GM18505 (cell line): ENCODE results near the gene IRF6.

ENCODE experiments used
- ATAC-seq: cut with Tn5 transposase; IDR thresholded peaks from one replicate; pipeline ENCODE4 v1.9.1; 2021; ENCODE audit not compliant: unreplicated experiment
- POLR2A ChIP-seq: IDR thresholded peaks from 4 replicates; pipeline ENCODE4 v1.6.1; 2011; ENCODE audit warnings: borderline replicate concordance; ENCODE audit not compliant: insufficient read depth, insufficient read length; ENCODE audit errors: extremely low read depth

Gene IRF6

GRCh38 chr1:209790286-209791193 is 15.4 kb downstream of the IRF6 start:
- ATAC-seq: no peak
- no peak for TF ChIP-seq POLR2A

GRCh38 chr1:209789245-209789644 is 16.7 kb downstream of the IRF6 start:
- ATAC-seq: no peak
- TF ChIP-seq POLR2A: no peak

- TF ChIP-seq POLR2A: no peak
- ATAC-seq: no peak
Measured at GRCh38 chr1:209787551-209787950, 18.4 kb downstream of the IRF6 start.

GRCh38 chr1:209786146-209786545 is 19.8 kb downstream of the IRF6 start:
- no peak for ATAC-seq
- no peak for TF ChIP-seq POLR2A

GRCh38 chr1:209785592-209785991 is 20.4 kb downstream of the IRF6 start:
- no peak for TF ChIP-seq POLR2A
- ATAC-seq: no peak

GRCh38 chr1:209784265-209785169 is 21.4 kb downstream of the IRF6 start, which contains the start of gene C1orf74:
Gene C1orf74 (minus strand): TSS chr1:209784559. CDS start chr1:209783634, 925 bp downstream.
- peak; percentile 98 for ATAC-seq
- peak; percentile 95 for TF ChIP-seq POLR2A

- TF ChIP-seq POLR2A: no peak
- ATAC-seq: no peak
Measured at GRCh38 chr1:209783386-209783785, 22.6 kb downstream of the IRF6 start.

- no peak for TF ChIP-seq POLR2A
- ATAC-seq: no peak
Measured at GRCh38 chr1:209780268-209780667, 25.7 kb downstream of the IRF6 start.

GRCh38 chr1:209778102-209778501 is 27.8 kb downstream of the IRF6 start:
- no peak for ATAC-seq
- TF ChIP-seq POLR2A: no peak

GRCh38 chr1:209777587-209777986 is 28.4 kb downstream of the IRF6 start:
- ATAC-seq: no peak
- no peak for TF ChIP-seq POLR2A

- no peak for ATAC-seq
- no peak for TF ChIP-seq POLR2A
Measured at GRCh38 chr1:209775678-209776077, 30.3 kb downstream of the IRF6 start.

- ATAC-seq: peak; percentile 56
- TF ChIP-seq POLR2A: no peak
Measured at GRCh38 chr1:209774592-209774991, 31.4 kb downstream of the IRF6 start.

- TF ChIP-seq POLR2A: no peak
- ATAC-seq: no peak
Measured at GRCh38 chr1:209772126-209772525, 33.8 kb downstream of the IRF6 start.
